Dendritic cell treated with granulocyte-macrophage colony-stimulating factor and Interleukin-4, amounts not matched to agents 40 ng/mL and 50 ng/mL, for 4 days (primary cell): ENCODE measurements around the gene COL24A1.
"Not testable (repeated sequence)": the region's sequence is repeated elsewhere in the genome, so short reads cannot be mapped to it uniquely, and the experiment has no call there.

Experiments
- H3K27ac Mint-ChIP-seq: one replicate; pipeline ENCODE4 v1.8.0; 2022; ENCODE audit warnings: mild to moderate bottlenecking, mixed read lengths
- H3K27me3 Mint-ChIP-seq: one replicate; pipeline ENCODE4 v1.8.0; 2022; ENCODE audit warnings: mild to moderate bottlenecking, mixed read lengths
- H3K36me3 Mint-ChIP-seq: one replicate; pipeline ENCODE4 v1.8.0; 2022; ENCODE audit warnings: low read depth, mixed read lengths
- H3K4me1 Mint-ChIP-seq: one replicate; pipeline ENCODE4 v1.8.0; 2022; ENCODE audit warnings: low read depth, mixed read lengths
- H3K4me3 Mint-ChIP-seq: one replicate; pipeline ENCODE4 v1.8.0; 2022; ENCODE audit warnings: mild to moderate bottlenecking, moderate library complexity, mixed read lengths
- H3K9me3 Mint-ChIP-seq: one replicate; pipeline ENCODE4 v1.8.0; 2022; ENCODE audit warnings: mixed read lengths
- intact Hi-C: fragments of 100-400 bp; cut with micrococcal nuclease; formaldehyde crosslinking; loops from one replicate; pipeline ENCODE4 v1.15.0; 2022

The COL24A1 gene

GRCh38 chr1:85894651-85895050 lies 261.9 kb downstream of the COL24A1 start:
- Mint-ChIP-seq H3K9me3 (no peaks in the 10 kb centered on the region), H3K4me3 (no peak overlapping the region), H3K27me3 (no peaks in the 10 kb centered on the region), H3K36me3 (no peaks in the 10 kb centered on the region), H3K4me1 (no peaks in the 10 kb centered on the region), H3K27ac (no peak overlapping the region)
- intact Hi-C loops = loop anchor here (1.0 to 2.0 kb wide), 2 partner anchors 124 to 463 kb away; no protein-coding TSS in a partner anchor

- Mint-ChIP-seq H3K4me3 (no peak overlapping the region), H3K4me1 (no peaks in the 10 kb centered on the region), H3K27me3 (no peaks in the 10 kb centered on the region), H3K27ac (no peak overlapping the region), H3K36me3 (no peaks in the 10 kb centered on the region), H3K9me3 (no peaks in the 10 kb centered on the region)
- intact Hi-C loops = no loop called here
Observed at GRCh38 chr1:85892366-85892765, 264.2 kb downstream of the COL24A1 start.

GRCh38 chr1:85889870-85890269 lies 266.7 kb downstream of the COL24A1 start:
- Mint-ChIP-seq H3K27me3 (no peaks in the 10 kb centered on the region), H3K4me1 (no peaks in the 10 kb centered on the region), H3K9me3 (no peaks in the 10 kb centered on the region), H3K4me3 (no peak overlapping the region), H3K27ac (no peak overlapping the region), H3K36me3 (no peaks in the 10 kb centered on the region)
- intact Hi-C loops = no loop called here

GRCh38 chr1:85888921-85889320 lies 267.7 kb downstream of the COL24A1 start:
- no peaks in the 10 kb centered on the region for H3K9me3 Mint-ChIP-seq
- no peaks in the 10 kb centered on the region for H3K36me3 Mint-ChIP-seq
- H3K27ac Mint-ChIP-seq = no peak overlapping the region
- intact Hi-C loops = no loop called here
- no peaks in the 10 kb centered on the region for H3K4me1 Mint-ChIP-seq
- H3K27me3 Mint-ChIP-seq = no peaks in the 10 kb centered on the region
- no peak overlapping the region for H3K4me3 Mint-ChIP-seq

GRCh38 chr1:85884372-85885035 lies 272.1 kb downstream of the COL24A1 start:
- intact Hi-C loops = no loop called here

GRCh38 chr1:85867189-85867588 lies 289.4 kb downstream of the COL24A1 start:
- no peak overlapping the region for H3K4me3 Mint-ChIP-seq
- intact Hi-C loops = no loop called here
- no peaks in the 10 kb centered on the region for H3K27me3 Mint-ChIP-seq
- no peaks in the 10 kb centered on the region for H3K4me1 Mint-ChIP-seq
- H3K9me3 Mint-ChIP-seq = no peaks in the 10 kb centered on the region
- no peak overlapping the region for H3K27ac Mint-ChIP-seq
- H3K36me3 Mint-ChIP-seq = no peaks in the 10 kb centered on the region

More at GRCh38 chr1:85884372-85885035, 272.1 kb downstream of the COL24A1 start:
- H3K27me3 Mint-ChIP-seq = no peaks in the 10 kb centered on the region
- no peaks in the 10 kb centered on the region for H3K9me3 Mint-ChIP-seq
- H3K36me3 Mint-ChIP-seq = no peaks in the 10 kb centered on the region
- no peak overlapping the region for H3K4me3 Mint-ChIP-seq
- no peak overlapping the region for H3K27ac Mint-ChIP-seq
- no peaks in the 10 kb centered on the region for H3K4me1 Mint-ChIP-seq

- Mint-ChIP-seq H3K27me3 (no peaks in the 10 kb centered on the region), H3K4me1 (no peaks in the 10 kb centered on the region), H3K27ac (no peak overlapping the region), H3K9me3 (no peaks in the 10 kb centered on the region), H3K36me3 (no peaks in the 10 kb centered on the region), H3K4me3 (no peak overlapping the region)
- intact Hi-C loops = no loop called here
Observed at GRCh38 chr1:85865213-85865612, 291.4 kb downstream of the COL24A1 start.

GRCh38 chr1:85864727-85865126 lies 291.8 kb downstream of the COL24A1 start:
- Mint-ChIP-seq H3K36me3 (no peaks in the 10 kb centered on the region), H3K4me1 (no peaks in the 10 kb centered on the region), H3K4me3 (no peak overlapping the region), H3K9me3 (no peaks in the 10 kb centered on the region), H3K27ac (no peak overlapping the region), H3K27me3 (no peaks in the 10 kb centered on the region)
- intact Hi-C loops = no loop called here

- H3K4me1 Mint-ChIP-seq, H3K27ac Mint-ChIP-seq, H3K4me3 Mint-ChIP-seq, H3K27me3 Mint-ChIP-seq, intact Hi-C loops, H3K36me3 Mint-ChIP-seq, H3K9me3 Mint-ChIP-seq: not testable (repeated sequence)
Observed at GRCh38 chr1:85863639-85864038, 292.9 kb downstream of the COL24A1 start.

- Mint-ChIP-seq H3K27me3 (no peaks in the 10 kb centered on the region), H3K27ac (no peak overlapping the region), H3K4me3 (no peak overlapping the region), H3K9me3 (no peaks in the 10 kb centered on the region), H3K4me1 (no peaks in the 10 kb centered on the region), H3K36me3 (no peaks in the 10 kb centered on the region)
- intact Hi-C loops = no loop called here
Observed at GRCh38 chr1:85862456-85862855, 294.1 kb downstream of the COL24A1 start.

- Mint-ChIP-seq H3K27me3 (no peaks in the 10 kb centered on the region), H3K9me3 (no peaks in the 10 kb centered on the region), H3K4me1 (no peaks in the 10 kb centered on the region), H3K27ac (no peak overlapping the region), H3K4me3 (no peak overlapping the region), H3K36me3 (no peaks in the 10 kb centered on the region)
- intact Hi-C loops = no loop called here
Observed at GRCh38 chr1:85857991-85858390, 298.6 kb downstream of the COL24A1 start.

- Mint-ChIP-seq H3K4me3 (no peak overlapping the region), H3K9me3 (no peaks in the 10 kb centered on the region), H3K27ac (no peak overlapping the region), H3K4me1 (no peaks in the 10 kb centered on the region), H3K36me3 (no peaks in the 10 kb centered on the region), H3K27me3 (no peaks in the 10 kb centered on the region)
- intact Hi-C loops = no loop called here
Observed at GRCh38 chr1:85850238-85850637, 306.3 kb downstream of the COL24A1 start.

- H3K4me1 Mint-ChIP-seq = no peaks in the 10 kb centered on the region
- no peak overlapping the region for H3K4me3 Mint-ChIP-seq
- H3K36me3 Mint-ChIP-seq = no peaks in the 10 kb centered on the region
- H3K9me3 Mint-ChIP-seq = no peaks in the 10 kb centered on the region
- H3K27ac Mint-ChIP-seq = no peak overlapping the region
- H3K27me3 Mint-ChIP-seq = no peaks in the 10 kb centered on the region
- intact Hi-C loops = no loop called here
Observed at GRCh38 chr1:85849660-85850059, 306.9 kb downstream of the COL24A1 start.

- H3K36me3 Mint-ChIP-seq = no peaks in the 10 kb centered on the region
- H3K4me1 Mint-ChIP-seq = no peaks in the 10 kb centered on the region
- no peaks in the 10 kb centered on the region for H3K9me3 Mint-ChIP-seq
- no peak overlapping the region for H3K27ac Mint-ChIP-seq
- no peaks in the 10 kb centered on the region for H3K27me3 Mint-ChIP-seq
- H3K4me3 Mint-ChIP-seq = no peak overlapping the region
- intact Hi-C loops = no loop called here
Observed at GRCh38 chr1:85847356-85847755, 309.2 kb downstream of the COL24A1 start.

GRCh38 chr1:85846706-85847105 lies 309.9 kb downstream of the COL24A1 start:
- intact Hi-C loops = no loop called here
- Mint-ChIP-seq H3K27me3 (no peaks in the 10 kb centered on the region), H3K4me3 (no peak overlapping the region), H3K36me3 (no peaks in the 10 kb centered on the region), H3K4me1 (no peaks in the 10 kb centered on the region), H3K27ac (no peak overlapping the region), H3K9me3 (no peaks in the 10 kb centered on the region)
